Measurements from ENCODE around the gene RUBCNL. TPM values are rescaled to one million over a fixed set of nuclear protein-coding genes. Genes with fewer than 3 reads are reported as not detected.

Gene RUBCNL
- total and polyA plus RNA-seq, 7 donors: 1.4 to 26.9 (median 2.9) TPM

GRCh38 chr13:46367617-46368327, 19.3 kb downstream of the RUBCNL start:
- TF ChIP-seq POLR2AphosphoS5 (IDR thresholded peaks at IDR 0.05): no peak
- no peak for TF ChIP-seq EP300 (IDR thresholded peaks at IDR 0.05)
- no peak for TF ChIP-seq CTCF (IDR thresholded peaks at IDR 0.05)
- no peak for TF ChIP-seq POLR2A (IDR thresholded peaks at IDR 0.05)
- H3K27ac ChIP-seq: no peak overlapping the region
- no peak for DNase-seq
- 83 to 89% methylated on average over 3 of the region's 3 CpGs for WGBS, 2 donors
- intact Hi-C loops (cut with DNase I): no loop called here
- peaks cover 0 to 8% (median 5%) of the 10 kb centered on the region in 4 donors for H3K4me1 ChIP-seq
- H3K36me3 ChIP-seq: no peaks in the 10 kb centered on the region
- no peak overlapping the region for H3K4me3 ChIP-seq
- H3K27me3 ChIP-seq: no peaks in the 10 kb centered on the region
- H3K9me3 ChIP-seq: no peaks in the 10 kb centered on the region

DNA sequence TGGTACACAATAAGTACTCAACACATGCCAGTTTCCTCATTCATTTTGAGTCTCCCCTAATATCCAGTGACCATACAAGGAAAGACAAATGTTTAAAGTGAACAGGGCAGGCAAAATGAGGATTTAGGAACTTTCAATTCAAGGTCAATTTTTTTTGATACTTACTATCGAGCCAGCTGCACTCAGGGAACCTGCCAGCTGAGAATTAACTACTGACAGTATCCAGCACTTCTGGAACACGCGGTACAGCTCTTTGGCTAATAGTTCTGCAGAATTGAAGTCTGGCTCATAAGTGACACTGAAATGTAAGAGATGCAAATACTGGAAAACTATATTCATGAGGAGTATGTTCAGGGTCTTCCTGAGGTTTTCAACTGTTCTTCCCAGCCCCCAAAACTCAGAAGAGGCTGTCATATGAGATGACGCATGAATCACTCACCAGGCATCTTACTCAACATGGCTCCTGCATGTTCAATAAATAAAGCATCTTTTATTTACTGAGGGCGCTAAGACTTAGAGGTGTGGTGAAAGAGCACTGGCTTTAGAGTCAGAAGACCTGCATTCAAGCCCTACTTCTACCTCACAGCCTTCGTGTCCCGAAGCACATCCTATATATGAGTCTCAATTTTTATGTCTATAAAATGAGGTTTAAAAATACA, 25.6 kb downstream of the RUBCNL start:
- Histone ChIP-seq H3K27ac (no peak overlapping the region), H3K9me3 (no peaks in the 10 kb centered on the region), H3K36me3 (no peaks in the 10 kb centered on the region), H3K4me1 (no peaks in the 10 kb centered on the region), H3K27me3 (no peaks in the 10 kb centered on the region), H3K4me3 (no peak overlapping the region)
- TF ChIP-seq EP300 (IDR thresholded peaks at IDR 0.05): no peak
- no peak for TF ChIP-seq CTCF (IDR thresholded peaks at IDR 0.05)
- TF ChIP-seq POLR2A (IDR thresholded peaks at IDR 0.05): no peak
- no peak for TF ChIP-seq POLR2AphosphoS5 (IDR thresholded peaks at IDR 0.05)
- 89% methylated on average over 7 of the region's 7 CpGs for WGBS, 2 donors
- intact Hi-C loops (cut with DNase I): no loop called here
- DNase-seq: no peak

- WGBS, 2 donors: 89 to 95% methylated on average over 3 of the region's 3 CpGs
- no peak overlapping the region for H3K27ac ChIP-seq
- H3K4me1 ChIP-seq: no peaks in the 10 kb centered on the region
These were observed 26.4 kb downstream of the RUBCNL start for GRCh38 chr13:46360604-46361003.

GRCh38 chr13:46359714-46360113, 27.3 kb downstream of the RUBCNL start:
- Histone ChIP-seq H3K9me3 (no peaks in the 10 kb centered on the region), H3K36me3 (no peaks in the 10 kb centered on the region), H3K4me3 (no peak overlapping the region), H3K4me1 (no peaks in the 10 kb centered on the region), H3K27ac (no peak overlapping the region), H3K27me3 (no peaks in the 10 kb centered on the region)
- WGBS, 2 donors: 82% methylated on average over 1 of the region's 1 CpG
- no peak for DNase-seq
- TF ChIP-seq CTCF (IDR thresholded peaks at IDR 0.05): no peak
- TF ChIP-seq POLR2AphosphoS5 (IDR thresholded peaks at IDR 0.05): no peak
- no peak for TF ChIP-seq EP300 (IDR thresholded peaks at IDR 0.05)
- no peak for TF ChIP-seq POLR2A (IDR thresholded peaks at IDR 0.05)
- intact Hi-C loops (cut with DNase I): no loop called here

More at GRCh38 chr13:46360604-46361003, 26.4 kb downstream of the RUBCNL start:
- H3K4me3 ChIP-seq: no peak overlapping the region
- no peak for DNase-seq
- no peaks in the 10 kb centered on the region for H3K9me3 ChIP-seq
- H3K27me3 ChIP-seq: no peaks in the 10 kb centered on the region
- no peaks in the 10 kb centered on the region for H3K36me3 ChIP-seq
- TF ChIP-seq EP300 (IDR thresholded peaks at IDR 0.05): no peak
- TF ChIP-seq CTCF (IDR thresholded peaks at IDR 0.05): no peak
- no peak for TF ChIP-seq POLR2AphosphoS5 (IDR thresholded peaks at IDR 0.05)
- no peak for TF ChIP-seq POLR2A (IDR thresholded peaks at IDR 0.05)
- intact Hi-C loops (cut with DNase I): no loop called here
